ENCODE measurements around the gene MED14.

GRCh38 chrX:40653535-40653934, 81.8 kb downstream of the MED14 start:
- TF ChIP-seq CTCF (IDR thresholded peaks at IDR 0.05) = no peak
- TF ChIP-seq EZH2 (IDR thresholded peaks at IDR 0.05; ENCODE audit: borderline replicate concordance, insufficient read depth, low read depth, low read length, poor library complexity, severe bottlenecking) = no peak

Data from B cell (primary cell).